ENCODE measurements around the gene NUP35.
A peak's percentile ranks its signal among the peaks of the same experiment; 100 is the strongest.

NUP35 gene

DNA sequence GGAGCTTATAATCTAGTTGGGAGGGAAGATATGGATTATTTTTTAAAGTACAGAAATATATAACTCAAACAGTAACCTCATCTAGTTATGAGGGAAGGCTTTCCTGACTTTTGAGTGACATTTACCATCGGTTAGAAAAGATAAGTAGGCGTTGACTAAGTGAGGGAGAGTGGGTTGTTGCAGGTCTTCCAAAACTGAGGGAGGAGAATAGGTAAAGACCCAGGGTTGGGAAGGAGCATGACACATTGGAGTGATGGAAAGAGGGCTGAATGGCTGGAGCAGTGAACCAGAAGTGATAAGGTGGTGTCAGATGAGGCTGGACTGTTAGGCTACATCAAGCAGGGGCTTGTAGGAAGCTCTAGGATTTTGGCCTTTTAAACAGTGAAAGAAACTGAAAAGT lies 10.6 kb upstream of the NUP35 start:
- TF ChIP-seq, protein P1, sequence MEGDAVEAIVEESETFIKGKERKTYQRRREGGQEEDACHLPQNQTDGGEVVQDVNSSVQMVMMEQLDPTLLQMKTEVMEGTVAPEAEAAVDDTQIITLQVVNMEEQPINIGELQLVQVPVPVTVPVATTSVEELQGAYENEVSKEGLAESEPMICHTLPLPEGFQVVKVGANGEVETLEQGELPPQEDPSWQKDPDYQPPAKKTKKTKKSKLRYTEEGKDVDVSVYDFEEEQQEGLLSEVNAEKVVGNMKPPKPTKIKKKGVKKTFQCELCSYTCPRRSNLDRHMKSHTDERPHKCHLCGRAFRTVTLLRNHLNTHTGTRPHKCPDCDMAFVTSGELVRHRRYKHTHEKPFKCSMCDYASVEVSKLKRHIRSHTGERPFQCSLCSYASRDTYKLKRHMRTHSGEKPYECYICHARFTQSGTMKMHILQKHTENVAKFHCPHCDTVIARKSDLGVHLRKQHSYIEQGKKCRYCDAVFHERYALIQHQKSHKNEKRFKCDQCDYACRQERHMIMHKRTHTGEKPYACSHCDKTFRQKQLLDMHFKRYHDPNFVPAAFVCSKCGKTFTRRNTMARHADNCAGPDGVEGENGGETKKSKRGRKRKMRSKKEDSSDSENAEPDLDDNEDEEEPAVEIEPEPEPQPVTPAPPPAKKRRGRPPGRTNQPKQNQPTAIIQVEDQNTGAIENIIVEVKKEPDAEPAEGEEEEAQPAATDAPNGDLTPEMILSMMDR (conservative IDR thresholded peaks at IDR 0.05; ENCODE audit: control insufficient read depth, insufficient read depth, low read depth, low read length): no peak
- DNase-seq (ENCODE audit: low read depth): no peak
- H3K4me3 ChIP-seq (ENCODE audit: control insufficient read depth, low read depth, low read length): no peak overlapping the region

GRCh38 chr2:183117226-183117625 lies 7.0 kb upstream of the NUP35 start:
- DNase-seq (ENCODE audit: low read depth): no peak
- H3K4me3 ChIP-seq (ENCODE audit: control insufficient read depth, low read depth, low read length): no peak overlapping the region
- TF ChIP-seq, protein P1 (conservative IDR thresholded peaks at IDR 0.05; ENCODE audit: control insufficient read depth, insufficient read depth, low read depth, low read length): no peak

DNA sequence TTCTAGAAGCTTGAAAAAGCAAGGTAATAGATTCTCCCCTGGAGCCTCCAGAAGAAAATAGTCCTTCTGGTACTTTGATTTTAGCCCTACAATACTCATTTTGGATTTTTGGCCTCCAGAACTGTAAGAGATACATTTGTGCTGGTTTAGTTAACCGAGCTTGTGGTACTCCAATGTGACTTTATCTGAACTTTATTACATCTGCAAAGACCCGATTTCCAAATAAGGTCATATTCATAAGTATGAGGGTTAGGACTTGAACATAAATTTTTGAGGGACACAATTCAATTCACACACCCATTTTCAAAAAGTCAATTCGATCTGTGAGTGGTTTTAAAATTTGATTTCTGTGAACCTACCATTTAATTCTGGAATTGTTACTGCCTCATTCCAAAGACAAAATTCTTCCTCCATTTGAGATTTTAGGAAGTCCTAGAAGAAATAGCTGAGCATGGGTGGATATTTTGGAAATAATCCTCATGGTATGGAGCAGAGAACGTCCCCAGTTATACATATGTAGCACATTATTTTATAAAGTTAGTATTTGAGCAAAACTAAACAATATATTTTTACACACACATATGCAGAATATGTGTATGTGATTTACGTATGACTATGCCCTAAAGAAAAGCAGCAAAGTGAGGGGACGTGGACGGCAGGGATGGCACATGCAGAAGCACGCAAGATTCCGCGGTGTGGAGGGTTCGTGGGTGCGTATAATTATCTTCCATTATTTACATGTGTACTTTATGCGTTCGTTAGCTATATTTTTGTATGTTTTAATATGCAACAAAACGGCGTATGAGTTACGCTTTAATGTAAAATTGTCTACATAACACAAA lies 905 bp upstream of the NUP35 start:
- peak overlapping the region; percentile 97 for H3K4me3 ChIP-seq (ENCODE audit: control insufficient read depth, low read depth, low read length)
- TF ChIP-seq, protein P1 (conservative IDR thresholded peaks at IDR 0.05; ENCODE audit: control insufficient read depth, insufficient read depth, low read depth, low read length): no peak
- DNase-seq (ENCODE audit: low read depth): no peak

- TF ChIP-seq, protein P1 (conservative IDR thresholded peaks at IDR 0.05; ENCODE audit: control insufficient read depth, insufficient read depth, low read depth, low read length): no peak
- H3K4me3 ChIP-seq (ENCODE audit: control insufficient read depth, low read depth, low read length): peak overlapping the region; percentile 97
- no peak for DNase-seq (ENCODE audit: low read depth)
These were observed 353 bp upstream of the NUP35 start for GRCh38 chr2:183123959-183124221.

DNA sequence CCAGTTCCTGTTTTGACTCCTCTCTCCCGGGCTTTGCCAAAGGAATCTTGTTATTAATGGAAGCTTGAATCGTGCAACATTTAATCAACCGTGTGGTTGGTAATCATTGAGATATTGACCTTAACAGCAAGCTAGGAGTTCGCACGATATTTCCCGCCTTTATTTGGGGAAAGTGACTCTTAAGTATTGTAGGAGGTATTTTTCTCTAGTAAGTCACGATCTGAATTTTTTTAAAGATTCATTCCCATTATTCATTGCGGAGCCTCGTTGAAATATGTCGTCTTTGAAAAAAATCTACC lies 663 bp downstream of the NUP35 start:
- DNase-seq (ENCODE audit: low read depth): no peak
- TF ChIP-seq, protein P1 (conservative IDR thresholded peaks at IDR 0.05; ENCODE audit: control insufficient read depth, insufficient read depth, low read depth, low read length): no peak
- peak overlapping the region; percentile 97 for H3K4me3 ChIP-seq (ENCODE audit: control insufficient read depth, low read depth, low read length)

GRCh38 chr2:183125659-183126341 lies 1.6 kb downstream of the NUP35 start:
- peak overlapping the region; percentile 97 for H3K4me3 ChIP-seq (ENCODE audit: control insufficient read depth, low read depth, low read length)
- TF ChIP-seq, protein P1 (conservative IDR thresholded peaks at IDR 0.05; ENCODE audit: control insufficient read depth, insufficient read depth, low read depth, low read length): no peak
- DNase-seq (ENCODE audit: low read depth): no peak
